HG02943 (cell line): Measurements from ENCODE around the gene DEK.

Source experiments
- ATAC-seq: cut with Tn5 transposase; IDR thresholded peaks from one replicate; pipeline ENCODE4 v1.9.1; 2021; ENCODE audit warnings: mild to moderate bottlenecking, low read depth, moderate library complexity; ENCODE audit not compliant: unreplicated experiment

DEK gene

DNA sequence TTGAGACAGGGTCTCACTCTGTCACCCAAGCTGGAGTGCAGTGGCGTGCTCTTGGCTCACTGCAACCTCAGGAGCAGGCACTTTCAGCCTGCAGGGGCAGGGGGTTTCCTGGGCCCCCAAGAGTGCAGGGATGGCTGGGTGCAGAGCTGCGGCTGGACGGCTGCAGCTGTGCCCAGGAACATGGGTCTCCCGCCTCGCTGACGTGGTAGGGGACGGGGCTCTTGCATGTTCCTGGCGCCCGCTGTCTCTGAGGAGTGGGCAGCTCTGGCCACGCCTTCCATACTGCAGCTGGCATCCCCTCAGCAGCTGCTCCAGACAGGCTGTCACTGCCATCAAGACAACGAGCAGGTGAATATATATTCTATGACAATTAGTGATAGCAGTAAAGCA is 2.2 kb upstream of the DEK start:
- ATAC-seq: no peak

DNA sequence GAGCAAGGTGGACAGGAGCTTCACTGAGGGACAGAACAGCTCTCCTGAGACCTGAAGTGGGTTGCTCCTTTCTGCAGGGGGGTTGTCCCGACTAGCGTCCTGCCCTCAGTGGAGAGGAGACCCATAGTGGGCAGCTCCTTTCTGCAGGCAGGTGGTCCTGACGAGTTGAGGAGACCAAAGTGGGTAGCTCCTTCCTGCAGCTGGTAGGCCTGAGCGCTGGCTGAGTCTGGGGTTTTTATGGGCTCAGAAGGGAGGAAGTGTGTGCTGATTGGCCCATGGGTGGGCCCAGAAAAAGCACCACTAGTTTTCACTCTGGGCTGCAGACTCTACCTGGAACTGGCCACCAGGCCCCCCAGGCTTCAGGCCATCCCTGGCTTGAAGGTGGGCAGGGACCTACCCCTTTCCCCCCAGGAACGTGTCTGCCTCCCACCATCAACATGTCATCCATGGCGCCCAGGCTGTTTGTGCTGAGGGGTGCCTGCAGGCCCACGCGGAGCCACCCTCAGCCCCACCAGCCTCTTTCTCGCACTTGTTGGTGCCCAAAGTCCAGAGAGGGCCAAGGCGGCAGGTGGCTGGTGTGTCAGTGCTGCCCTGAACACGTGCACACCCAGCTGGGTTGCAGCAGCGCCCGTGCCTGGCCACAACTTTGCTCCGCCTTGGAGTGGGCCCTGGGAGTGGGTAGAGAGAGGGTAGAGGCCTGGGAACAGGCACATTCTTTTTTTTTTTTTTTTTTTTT is 1.6 kb upstream of the DEK start:
- no peak for ATAC-seq

DNA sequence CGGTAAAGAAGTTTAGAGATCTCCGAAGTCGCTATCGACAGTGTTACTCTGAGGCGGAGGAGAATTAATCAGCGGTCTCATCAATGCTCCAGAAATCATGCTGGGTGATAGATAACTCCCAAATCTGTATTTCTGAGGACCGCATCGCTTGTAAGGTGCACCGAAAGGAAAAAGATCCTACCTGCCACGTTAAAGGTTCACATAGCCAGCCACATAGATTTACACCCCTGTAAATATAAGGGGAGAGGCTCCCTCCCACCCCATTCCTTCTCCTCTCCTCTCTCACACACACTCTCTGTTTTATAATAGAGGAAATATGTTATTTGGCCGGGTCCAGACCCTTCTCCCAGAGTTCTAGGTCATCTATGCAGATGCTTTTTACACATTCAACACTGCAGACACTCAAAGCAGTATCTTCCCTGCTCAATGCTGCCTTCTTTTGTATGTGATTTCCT is 620 bp upstream of the DEK start:
- ATAC-seq: no peak

DNA sequence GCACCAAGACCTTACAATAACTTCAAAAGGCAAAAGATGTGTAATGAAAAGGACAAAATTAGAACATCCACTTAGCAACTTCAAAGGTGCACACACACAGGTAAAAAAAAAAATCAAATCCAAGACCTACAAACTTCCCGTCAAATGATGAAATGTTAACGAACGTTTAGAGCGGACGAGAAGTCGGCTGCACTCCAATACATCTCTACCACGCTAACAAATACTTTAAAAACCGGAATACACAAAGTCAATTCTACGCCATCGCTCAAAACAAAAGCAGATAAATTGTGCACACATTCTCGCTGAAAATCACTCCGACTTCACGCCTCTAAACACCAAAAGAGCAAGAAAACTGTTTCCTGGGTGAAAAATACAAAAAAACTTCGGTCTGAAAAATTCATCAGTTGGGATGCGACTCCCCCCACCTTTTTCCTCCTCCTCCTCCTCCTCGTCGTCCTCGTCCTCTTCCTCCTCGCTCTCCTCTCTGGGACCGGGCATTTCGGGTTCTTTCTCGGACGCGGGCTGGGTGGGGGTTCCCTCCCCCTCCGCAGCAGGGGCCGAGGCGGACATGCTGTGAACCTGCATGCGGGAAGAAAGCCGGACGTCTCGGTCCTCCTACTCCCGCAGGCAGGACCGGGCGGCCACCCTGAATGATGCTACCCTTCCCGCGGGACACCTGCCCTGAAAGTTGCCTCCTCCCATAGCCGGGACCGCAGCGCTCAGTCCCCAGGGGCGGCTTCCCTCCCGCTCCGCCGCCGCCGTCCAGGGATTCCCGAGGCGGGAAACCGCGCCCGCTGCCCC is 712 bp downstream of the DEK start:
- ATAC-seq: no peak

DNA sequence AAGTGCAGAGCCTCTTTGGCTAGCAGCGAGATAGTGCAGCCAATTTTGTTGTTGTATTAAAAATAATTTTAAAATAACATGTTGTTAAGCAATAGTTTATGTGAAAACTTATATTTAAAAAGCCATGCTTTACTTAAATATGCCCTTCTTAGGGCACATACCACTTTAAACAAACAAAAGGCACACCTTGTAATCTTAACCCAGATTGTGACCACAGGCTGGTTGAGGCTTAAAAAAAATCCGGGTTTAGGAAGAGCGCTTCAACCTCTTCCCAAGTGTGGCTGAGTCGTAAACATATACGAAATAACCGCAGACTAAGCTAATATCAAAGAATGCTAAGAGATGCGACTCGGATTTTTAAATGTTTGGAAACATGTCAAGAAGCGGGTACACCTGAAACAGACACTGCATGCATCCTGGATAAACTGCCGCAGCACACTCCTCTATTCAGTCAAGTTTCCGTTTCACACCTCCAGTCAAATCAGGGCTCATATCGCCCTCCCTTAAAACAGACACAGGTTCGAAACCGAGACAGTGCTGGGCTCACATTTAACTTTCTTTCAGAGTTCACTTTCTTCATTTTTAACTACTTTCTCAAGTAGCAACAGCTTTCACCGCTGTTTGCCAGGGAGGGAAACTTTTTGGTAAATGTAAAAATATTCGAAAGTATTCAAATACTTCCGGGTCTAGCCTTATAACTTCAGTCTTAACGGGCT is 1.5 kb downstream of the DEK start:
- ATAC-seq: peak; percentile 58

- no peak for ATAC-seq
These were observed 2.5 kb downstream of the DEK start for GRCh38 chr6:18261877-18262276.

- peak; percentile 36 for ATAC-seq
These were observed 3.8 kb downstream of the DEK start for GRCh38 chr6:18260448-18261106.

DNA sequence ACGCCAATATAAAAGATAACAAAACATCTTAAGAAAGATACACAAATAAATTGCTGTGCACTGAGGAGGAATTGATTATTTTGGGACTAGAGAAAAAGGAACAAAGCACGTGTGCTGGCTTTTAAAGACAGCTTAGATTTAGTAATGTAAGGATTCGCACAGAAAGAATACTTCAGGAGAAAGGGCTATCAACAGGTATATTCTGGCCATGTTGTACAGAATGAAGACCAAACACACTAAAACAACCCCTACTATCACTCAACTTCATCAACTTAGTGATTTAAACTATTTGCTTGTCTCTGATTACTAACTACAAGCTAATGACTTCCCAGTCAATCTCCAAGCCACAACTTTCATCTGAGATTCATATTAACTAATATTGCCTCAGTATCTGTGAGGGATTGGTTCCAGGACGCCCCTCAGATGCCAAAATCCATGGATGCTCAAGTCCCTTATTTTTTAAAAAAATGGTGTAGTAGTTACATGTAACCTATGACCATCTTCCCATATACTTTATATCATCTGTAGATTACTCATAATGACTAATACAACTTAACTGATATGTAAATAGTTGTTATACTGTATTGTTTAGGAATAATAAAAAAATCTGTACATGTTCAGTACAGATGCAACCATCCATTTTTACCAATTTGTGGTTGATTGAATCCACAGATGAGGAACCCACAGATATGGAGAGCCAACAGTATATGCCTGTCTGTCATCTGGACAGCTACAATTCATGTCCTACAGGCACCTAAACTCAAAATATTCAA is 4.5 kb downstream of the DEK start:
- no peak for ATAC-seq

DNA sequence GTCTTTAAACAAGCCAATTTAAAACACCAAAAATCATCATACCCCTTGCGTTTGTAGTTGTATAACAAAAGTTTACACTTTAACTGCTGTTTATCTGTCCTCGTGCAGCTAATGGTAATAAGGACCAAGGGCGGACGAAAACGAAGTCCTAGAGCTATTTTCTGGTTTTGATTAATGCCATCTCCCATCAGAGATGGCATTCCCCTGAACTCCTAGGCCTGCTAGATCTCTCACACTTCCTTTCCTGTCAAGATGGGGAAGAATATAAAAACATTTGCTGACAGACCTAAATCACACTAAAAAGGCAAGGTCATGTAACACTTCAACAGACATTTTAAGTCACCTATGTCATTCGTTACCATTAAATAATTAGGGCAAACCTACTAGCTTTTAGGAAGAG is 9.5 kb downstream of the DEK start:
- ATAC-seq: no peak

GRCh38 chr6:18253635-18254034 is 10.7 kb downstream of the DEK start:
- ATAC-seq: no peak

DNA sequence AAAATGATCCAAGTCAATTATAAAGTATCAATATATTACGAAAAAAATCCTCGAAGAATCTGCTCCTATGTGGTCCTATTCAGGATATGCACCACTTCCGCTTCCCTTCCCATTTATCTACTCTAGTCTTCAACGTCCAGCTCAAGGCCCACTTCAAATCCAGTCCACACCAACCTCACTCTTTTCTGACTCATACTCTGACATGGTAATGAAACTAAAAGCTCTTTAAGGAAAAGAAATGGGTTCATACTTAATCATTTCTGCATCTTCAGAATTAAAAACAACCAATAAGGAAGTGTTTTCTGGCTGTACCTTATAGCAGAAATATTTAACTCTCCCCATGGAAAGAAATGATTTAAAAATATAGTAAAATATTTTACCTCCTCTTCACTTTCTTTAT is 15.1 kb downstream of the DEK start:
- ATAC-seq: no peak

DNA sequence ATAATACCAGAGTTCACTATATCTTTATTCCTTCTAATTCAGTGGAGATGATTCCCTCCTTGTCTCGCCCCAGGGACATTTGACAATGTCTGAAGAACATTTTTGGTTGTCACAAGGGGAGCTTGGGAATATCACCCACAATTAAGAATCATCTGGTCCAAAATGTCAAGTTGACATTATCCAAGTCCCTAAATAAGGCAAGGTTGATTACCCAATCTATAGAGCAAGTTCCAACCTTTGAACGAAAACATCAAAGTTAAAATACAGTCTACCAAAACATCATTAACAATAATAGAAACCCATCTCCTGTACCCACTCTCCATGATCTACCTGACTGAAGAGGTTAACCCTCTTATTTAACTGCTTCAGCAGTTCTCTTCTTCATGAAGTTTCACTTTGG is 15.6 kb downstream of the DEK start:
- ATAC-seq: no peak

DNA sequence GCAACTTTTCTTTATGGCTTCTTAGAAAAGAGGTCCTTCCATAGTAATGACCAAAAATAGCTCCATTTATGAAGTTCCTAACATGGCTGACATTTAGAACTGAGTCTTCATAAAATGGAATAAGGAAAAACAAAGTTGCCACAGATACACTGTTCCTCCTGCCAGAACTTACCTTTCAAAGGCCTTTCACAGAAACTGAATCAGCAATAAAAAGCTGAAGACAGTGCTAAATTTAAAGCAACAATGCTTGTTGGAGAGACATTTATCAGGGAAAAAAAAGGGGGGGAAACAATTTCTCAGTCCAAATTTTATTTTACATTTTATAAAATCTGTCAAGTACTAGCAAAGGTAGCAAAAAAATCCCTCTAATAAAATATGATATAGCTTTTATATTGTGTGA is 17.3 kb downstream of the DEK start:
- ATAC-seq: no peak

- ATAC-seq: no peak
These were observed 18.1 kb downstream of the DEK start for GRCh38 chr6:18246205-18246604.

DNA sequence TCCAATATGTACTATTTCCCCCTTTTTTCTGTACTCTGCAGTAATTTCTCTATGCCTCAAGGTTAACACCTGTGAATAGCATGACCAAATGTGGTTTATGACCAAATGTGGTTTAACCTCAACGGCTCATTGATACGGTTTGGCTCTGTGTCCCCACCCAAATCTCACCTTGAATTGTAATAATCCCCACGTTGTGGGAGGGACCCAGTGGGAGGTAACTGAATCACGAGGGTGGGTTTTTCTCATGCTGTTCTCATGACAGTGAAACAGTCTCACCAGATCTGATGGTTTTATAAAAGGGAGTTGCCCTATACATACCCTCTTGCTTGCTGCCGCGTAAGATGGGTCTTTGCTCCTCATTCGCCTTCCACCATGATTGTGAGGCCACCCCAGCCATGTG is 18.7 kb downstream of the DEK start:
- no peak for ATAC-seq

- ATAC-seq: no peak
These were observed 19.3 kb downstream of the DEK start for GRCh38 chr6:18245079-18245478.

GRCh38 chr6:18244251-18244650 is 20.1 kb downstream of the DEK start:
- no peak for ATAC-seq

DNA sequence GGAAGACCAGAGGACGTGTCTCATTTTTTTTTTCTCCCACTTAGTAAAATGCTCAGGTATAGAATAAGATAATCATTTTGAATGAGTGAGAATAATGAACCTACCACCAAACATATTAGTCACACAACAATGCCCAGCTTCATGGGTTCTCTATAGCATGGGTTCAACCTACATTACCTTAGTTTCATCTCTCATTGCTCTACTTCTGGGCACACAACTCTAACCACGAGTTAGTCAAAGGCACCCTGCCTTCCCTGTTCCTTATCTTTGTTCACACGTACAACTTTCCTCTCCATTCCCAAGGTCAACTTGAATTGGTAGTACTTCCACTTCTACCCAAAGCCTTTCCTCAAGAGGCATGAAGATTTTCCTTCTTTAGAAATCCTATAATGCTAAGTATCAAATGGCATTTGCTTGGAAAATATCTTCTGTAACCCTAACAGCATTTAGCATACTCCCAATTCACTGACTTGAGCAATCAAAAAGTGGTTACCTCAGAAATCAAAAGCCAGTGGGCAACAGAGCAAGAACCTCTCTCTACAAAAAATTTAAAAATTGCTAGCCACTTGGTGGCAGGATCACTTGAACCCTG is 20.9 kb downstream of the DEK start:
- ATAC-seq: no peak

GRCh38 chr6:18242062-18242851 is 22.1 kb downstream of the DEK start:
- ATAC-seq: no peak
